ENCODE measurements around the gene LONP2.
"Not testable (repeated sequence)": the region's sequence is repeated elsewhere in the genome, so short reads cannot be mapped to it uniquely, and the experiment has no call there.

The LONP2 gene

DNA sequence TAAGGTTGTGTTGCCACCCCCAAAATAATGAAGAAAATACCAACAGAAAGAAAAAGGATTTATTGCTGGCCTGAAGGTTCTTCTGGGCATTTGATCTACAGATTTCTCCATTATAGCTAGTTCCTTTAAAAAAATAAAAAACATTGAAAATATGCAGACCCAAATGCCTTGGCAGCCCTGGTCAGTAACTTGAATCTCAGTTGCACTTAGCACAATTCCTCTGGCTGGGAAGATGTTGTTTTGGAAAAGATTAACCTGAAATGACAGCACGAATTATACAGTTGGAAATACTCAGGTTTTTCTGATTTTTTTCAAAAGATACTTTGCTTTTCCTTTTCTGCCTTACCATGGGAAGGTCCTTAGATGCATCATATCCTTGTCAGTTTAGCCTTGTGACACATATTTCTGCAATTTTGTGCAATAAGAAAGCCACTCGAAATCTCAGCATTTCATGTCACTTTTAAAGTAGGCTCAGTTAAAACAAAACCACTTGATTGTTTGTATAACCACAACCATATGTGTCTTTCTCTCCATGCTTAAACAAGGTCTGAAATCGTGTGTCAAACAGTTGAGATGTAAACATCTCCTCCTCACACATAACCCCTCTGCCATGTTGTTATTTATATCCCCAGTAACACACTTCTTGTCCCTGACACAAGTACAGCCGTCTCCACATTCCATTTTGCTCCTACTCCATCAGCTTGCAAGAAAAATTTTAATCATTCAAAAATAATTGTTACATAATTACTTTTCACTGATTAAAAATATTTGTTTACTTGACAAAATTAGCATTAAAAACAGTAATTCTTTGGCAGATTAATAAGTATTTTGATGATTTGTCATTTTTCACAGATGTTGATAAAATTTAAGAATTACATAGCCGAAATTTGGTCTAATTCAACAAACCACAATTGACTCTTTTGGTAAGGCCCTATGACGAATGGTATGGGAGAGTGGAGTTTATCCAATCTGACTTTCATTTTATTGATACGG is 80.0 kb downstream of the LONP2 start:
- in situ Hi-C loops (cut with MboI; ENCODE audit: low pct_unique_long_range_greater_than_20kb, low sequenced_read_pairs): no loop called here

DNA sequence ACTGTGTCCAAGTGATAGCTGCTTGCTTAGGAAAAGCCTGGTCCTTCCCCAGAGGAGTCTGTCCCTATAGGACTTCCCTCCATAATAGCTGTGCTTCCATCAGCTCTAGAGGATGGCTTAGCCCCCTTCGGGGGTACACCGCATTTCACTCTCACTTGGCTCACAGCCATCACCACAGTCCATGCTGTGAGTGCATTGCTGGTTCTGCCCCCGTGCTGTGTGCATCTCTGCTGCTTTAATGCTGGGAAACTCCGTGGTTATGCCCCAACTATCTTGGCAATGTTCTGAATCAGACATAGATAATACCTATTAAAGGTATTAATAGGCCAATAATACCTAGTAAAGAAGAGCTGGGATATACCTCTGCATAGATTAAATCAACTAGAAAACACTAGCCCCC is 82.8 kb downstream of the LONP2 start:
- DNase-seq: no peak
- in situ Hi-C loops (cut with MboI; ENCODE audit: low pct_unique_long_range_greater_than_20kb, low sequenced_read_pairs): no loop called here

More for the DNA sequence above, 80.0 kb downstream of the LONP2 start:
- no peak for DNase-seq

GRCh38 chr16:48329138-48329537 is 85.0 kb downstream of the LONP2 start:
- in situ Hi-C loops (cut with MboI; ENCODE audit: low pct_unique_long_range_greater_than_20kb, low sequenced_read_pairs): no loop called here
- no peak for DNase-seq

- in situ Hi-C loops (cut with MboI; ENCODE audit: low pct_unique_long_range_greater_than_20kb, low sequenced_read_pairs): no loop called here
- no peak for DNase-seq
Measured at GRCh38 chr16:48330189-48330840, 86.2 kb downstream of the LONP2 start.

GRCh38 chr16:48330841-48331192 is 86.7 kb downstream of the LONP2 start:
- DNase-seq: peak; percentile 23
- in situ Hi-C loops (cut with MboI; ENCODE audit: low pct_unique_long_range_greater_than_20kb, low sequenced_read_pairs): no loop called here

DNA sequence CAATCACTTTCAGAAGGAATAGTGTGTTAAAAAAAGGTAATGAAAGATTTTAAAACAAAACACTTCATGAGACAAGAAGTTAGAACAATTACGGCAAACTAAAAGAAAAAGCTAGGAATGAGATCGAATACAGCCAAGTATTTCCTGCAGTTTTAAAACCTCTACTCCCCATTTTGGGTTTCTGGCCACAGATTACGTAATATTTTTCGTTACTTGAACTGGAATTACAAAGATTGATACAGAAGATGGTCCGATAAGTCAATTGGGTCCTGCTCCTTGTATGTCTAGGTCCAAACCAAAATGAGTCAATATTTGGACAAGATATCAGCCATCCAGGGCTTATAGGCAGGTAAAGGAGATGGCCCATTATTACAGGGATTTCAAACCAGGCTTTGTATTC is 88.9 kb downstream of the LONP2 start:
- in situ Hi-C loops (cut with MboI; ENCODE audit: low pct_unique_long_range_greater_than_20kb, low sequenced_read_pairs): no loop called here
- no peak for DNase-seq

GRCh38 chr16:48334325-48334724 is 90.2 kb downstream of the LONP2 start:
- no peak for DNase-seq
- in situ Hi-C loops (cut with MboI; ENCODE audit: low pct_unique_long_range_greater_than_20kb, low sequenced_read_pairs): no loop called here

DNA sequence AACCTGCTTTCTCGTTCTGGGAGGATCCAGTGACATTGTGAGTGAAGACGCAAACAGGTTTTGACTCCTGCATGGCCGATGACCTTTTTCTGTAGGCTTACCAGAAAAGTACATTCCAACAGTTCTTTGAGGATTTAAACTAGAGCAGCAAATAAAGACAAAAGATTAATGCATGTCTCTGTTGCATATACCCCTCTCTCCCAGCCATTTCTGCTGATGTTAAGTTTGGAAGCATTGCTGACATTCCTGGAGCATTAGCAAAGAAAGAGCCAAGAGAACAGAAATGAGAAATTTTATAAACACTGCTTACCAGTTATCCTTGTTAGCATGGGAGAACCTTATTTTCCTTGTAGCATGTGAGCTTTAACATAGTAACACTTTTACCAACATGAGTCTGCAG is 91.9 kb downstream of the LONP2 start:
- DNase-seq: no peak
- in situ Hi-C loops (cut with MboI; ENCODE audit: low pct_unique_long_range_greater_than_20kb, low sequenced_read_pairs): no loop called here

DNA sequence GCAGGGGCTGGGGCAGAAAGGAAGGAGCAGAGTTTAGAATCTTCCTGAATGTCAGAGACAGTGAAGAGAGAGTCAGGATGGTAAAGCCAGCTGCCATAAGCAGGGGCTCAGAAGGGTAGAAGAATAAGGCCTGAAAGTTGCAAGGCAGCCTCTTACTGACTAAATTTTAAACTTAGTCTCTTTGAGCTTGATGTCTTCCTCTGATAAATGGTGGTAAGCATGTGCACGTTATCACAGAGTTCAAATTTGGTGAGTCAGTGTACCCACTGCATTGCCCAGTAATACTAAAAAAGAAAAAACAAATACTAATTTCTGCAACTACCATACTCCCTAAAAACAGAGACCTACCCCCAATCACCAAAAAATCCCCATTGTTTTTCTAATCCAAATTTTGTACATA is 96.0 kb downstream of the LONP2 start:
- in situ Hi-C loops (cut with MboI; ENCODE audit: low pct_unique_long_range_greater_than_20kb, low sequenced_read_pairs): no loop called here
- DNase-seq: no peak

DNA sequence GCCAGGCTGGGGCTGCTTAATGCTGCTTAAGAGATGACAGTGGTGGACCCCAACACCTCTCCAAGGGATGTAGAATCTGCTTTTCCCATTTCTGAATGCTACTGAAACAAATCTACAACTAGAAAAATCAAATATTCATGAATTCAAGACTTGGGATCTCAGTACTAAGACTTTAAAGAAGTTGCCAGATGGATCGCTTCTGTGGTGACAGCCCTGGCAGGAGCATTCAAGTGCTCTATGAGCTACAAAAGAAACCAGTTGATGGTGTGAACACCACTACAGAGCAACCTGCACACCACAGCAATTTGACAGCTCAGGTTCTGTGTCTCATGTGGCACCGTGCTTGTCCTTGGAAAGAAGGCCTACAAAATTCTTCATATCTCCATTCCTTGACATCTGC is 98.5 kb downstream of the LONP2 start:
- DNase-seq: no peak
- in situ Hi-C loops (cut with MboI; ENCODE audit: low pct_unique_long_range_greater_than_20kb, low sequenced_read_pairs): no loop called here

GRCh38 chr16:48347191-48347865 is 103.2 kb downstream of the LONP2 start:
- in situ Hi-C loops (cut with MboI; ENCODE audit: low pct_unique_long_range_greater_than_20kb, low sequenced_read_pairs): no loop called here
- DNase-seq: peak; percentile 51

- in situ Hi-C loops (cut with MboI; ENCODE audit: low pct_unique_long_range_greater_than_20kb, low sequenced_read_pairs): no loop called here
- DNase-seq: no peak
Measured at GRCh38 chr16:48347980-48348379, 103.9 kb downstream of the LONP2 start.

- in situ Hi-C loops (cut with MboI; ENCODE audit: low pct_unique_long_range_greater_than_20kb, low sequenced_read_pairs): no loop called here
Measured at GRCh38 chr16:48350736-48351135, 106.6 kb downstream of the LONP2 start.

DNA sequence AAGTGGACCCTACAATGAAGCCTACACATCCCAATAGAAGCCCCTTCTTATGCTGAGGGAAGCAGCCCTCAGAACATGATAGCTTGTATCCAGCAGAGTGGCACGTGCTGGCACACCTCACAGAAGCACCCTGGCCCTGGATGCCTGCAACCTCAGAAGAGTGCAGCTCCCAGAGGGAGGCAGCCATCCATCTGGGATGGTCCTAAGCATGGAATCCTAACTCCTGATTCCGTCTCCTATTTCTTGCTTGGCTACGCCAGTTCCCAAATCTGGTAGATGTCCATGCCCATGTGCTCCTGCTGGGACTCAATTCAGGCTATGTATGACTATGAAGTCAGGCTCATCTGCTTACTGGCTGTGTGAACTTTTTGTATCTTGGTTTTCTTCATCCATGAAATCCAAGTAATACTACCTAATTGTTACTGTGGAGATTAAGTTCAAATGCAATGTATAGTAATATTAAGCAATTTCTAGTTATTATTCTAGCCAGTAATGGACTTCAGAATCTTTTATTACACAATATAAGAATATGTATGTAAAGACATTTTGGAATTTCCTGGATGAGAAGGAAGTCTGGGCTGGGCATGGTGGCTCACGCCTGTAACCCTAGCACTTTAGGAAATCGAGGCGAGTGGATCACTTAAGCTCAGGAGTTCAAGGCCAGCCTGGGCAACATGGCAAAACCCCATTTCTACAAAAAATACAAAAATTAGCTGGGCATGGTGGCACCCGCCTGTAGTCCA is 108.7 kb downstream of the LONP2 start:
- no peak for DNase-seq
- in situ Hi-C loops (cut with MboI; ENCODE audit: low pct_unique_long_range_greater_than_20kb, low sequenced_read_pairs): no loop called here

More at GRCh38 chr16:48350736-48351135, 106.6 kb downstream of the LONP2 start:
- DNase-seq: no peak

GRCh38 chr16:48353565-48354163 is 109.6 kb downstream of the LONP2 start:
- peak; percentile 88 for DNase-seq
- in situ Hi-C loops (cut with MboI; ENCODE audit: low pct_unique_long_range_greater_than_20kb, low sequenced_read_pairs): no loop called here

GRCh38 chr16:48354385-48354784 is 110.3 kb downstream of the LONP2 start:
- in situ Hi-C loops (cut with MboI; ENCODE audit: low pct_unique_long_range_greater_than_20kb, low sequenced_read_pairs); DNase-seq: not testable (repeated sequence)

GRCh38 chr16:48354877-48355855 is 111.1 kb downstream of the LONP2 start:
- in situ Hi-C loops (cut with MboI; ENCODE audit: low pct_unique_long_range_greater_than_20kb, low sequenced_read_pairs): no loop called here
- no peak for DNase-seq

All from KBM-7 (cell line).